Stimulated activated CD8-positive, alpha-beta memory T cell treated with anti-CD3 and anti-CD28 coated beads, Interleukin-15, amount 100 ng/mL, for 4 hours (primary cell): Measurements from ENCODE around the gene PRRX2.
"Not testable (repeated sequence)": the region's sequence is repeated elsewhere in the genome, so short reads cannot be mapped to it uniquely, and the experiment has no call there.

Experiments
- DNase-seq, 2 donors: peaks; one replicate each; pipeline ENCODE4 v3.0.0-alpha.2; 2020; ENCODE audit warnings: low read depth in 2 of 2

The PRRX2 gene

GRCh38 chr9:129636343-129636742 lies 29.1 kb upstream of the PRRX2 start:
- not testable (repeated sequence) for DNase-seq

GRCh38 chr9:129637102-129637501 lies 28.3 kb upstream of the PRRX2 start:
- DNase-seq = no peak

GRCh38 chr9:129637673-129638439 lies 27.6 kb upstream of the PRRX2 start:
- no peak for DNase-seq

DNA sequence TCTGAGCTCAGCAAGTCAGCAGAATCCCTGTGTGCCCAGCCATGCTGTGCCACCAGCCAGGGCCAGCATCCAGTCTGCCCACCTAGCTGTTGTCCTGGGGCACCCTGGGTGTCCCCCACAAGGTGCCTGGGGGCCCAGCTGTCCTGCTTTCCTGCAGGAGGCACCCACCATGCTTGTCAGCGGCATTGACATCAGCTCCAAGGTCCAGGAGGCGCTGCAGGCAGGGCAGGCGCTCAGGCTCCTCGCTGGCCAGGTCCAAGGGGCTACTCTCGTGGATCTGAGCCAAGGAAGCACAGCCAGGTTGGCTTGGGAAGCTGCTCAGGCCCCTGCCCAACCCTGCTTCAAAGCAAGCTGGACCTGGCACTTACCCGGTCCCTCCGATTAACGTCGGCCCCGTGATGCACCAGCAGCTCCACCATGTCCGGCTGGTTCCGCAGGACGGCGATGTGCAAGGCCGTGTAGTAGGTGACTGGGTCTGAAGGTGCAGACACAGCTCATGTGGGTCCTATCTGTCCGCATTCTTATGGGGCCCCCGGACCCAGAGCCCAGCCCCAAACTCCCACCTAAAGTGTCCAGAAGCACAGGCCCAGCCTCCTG lies 26.3 kb upstream of the PRRX2 start:
- DNase-seq = no peak

GRCh38 chr9:129639756-129640085 lies 25.7 kb upstream of the PRRX2 start:
- DNase-seq = no peak

DNA sequence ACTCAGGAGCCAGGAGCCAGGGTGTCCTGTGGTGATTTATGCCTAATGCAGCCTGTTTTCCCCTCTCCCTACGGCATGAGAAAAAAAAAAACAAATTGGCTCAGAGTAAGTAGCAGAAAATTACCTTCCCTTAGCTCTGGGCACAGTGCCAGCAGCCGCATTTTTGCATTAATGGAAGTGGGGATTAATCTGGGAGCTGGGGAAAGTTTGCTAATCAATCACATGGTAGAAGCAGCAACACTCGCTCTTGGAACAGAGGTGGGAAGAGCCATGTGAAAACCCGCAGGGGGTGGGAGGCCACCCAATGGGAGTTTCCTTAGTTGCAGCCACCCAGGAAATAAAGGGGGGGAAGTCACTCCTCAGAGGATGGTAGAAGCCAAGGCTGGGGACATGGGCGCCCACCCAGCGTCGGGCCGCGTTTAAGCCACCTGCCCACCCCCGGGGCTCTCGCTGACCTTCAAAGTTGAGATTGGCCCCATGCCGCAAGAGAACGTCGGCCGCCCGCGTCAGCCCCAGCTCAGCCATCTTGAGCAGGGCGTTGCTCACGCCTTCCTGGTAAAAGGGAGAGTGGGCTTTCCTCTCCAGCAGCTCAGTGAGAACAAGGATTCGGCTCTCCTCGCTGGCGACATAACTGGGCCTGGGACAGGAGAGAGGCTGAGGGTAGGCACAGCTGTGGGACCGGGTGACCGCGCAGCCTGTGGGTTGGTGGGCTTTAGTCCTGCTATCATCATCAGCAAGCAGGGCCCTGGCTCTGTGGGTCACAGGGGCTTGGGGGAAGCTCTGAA lies 25.2 kb upstream of the PRRX2 start:
- no peak for DNase-seq

GRCh38 chr9:129640871-129641749 lies 24.3 kb upstream of the PRRX2 start:
- no peak for DNase-seq

DNA sequence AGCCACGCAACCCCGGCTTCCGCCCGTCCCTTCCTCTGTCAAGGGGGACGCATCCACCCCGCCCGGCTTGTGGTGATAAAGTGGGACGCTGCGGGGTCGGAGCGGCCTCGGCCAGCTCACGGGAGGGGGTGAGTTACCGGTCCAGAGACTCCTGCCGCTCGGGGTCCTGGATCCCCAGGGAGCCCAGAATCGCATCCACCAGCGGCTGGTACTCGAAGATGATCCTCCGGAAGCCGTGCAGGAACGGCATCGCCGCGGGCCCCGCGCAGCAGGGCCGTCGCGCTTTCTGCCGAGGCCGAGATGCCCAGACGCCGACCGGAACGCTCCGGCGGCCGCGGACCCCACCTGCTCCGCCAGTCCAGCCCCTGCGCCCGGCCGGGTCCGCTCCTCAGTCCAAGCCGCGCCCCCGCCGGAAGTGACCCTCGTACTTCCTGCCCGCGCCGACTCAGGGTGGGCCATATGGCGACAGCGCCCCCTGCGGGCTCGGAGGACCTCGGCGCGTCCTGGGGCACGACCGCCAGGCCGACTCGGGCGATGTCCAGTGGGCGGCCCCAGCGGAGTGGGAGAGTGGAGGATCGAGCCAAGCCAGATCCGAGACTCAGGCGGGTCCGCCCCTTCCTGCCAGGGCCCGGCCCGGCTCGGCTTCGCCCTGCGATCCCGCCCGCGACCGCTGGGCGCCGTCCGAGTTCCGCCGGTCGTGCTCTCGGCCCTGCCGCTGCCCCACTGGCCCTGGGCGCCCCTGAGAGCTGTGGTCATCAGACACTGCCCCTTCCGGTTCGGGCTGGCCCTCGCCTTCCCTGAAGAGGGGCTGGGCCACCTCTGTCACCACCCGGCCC lies 23.5 kb upstream of the PRRX2 start, which contains the start of gene ASB6:
TSS of gene ASB6 (minus strand) at position 402 of the 836 bp plus-strand sequence. CDS start at position 250, 152 bp downstream.
- DNase-seq = peak; percentile 77 to 85

DNA sequence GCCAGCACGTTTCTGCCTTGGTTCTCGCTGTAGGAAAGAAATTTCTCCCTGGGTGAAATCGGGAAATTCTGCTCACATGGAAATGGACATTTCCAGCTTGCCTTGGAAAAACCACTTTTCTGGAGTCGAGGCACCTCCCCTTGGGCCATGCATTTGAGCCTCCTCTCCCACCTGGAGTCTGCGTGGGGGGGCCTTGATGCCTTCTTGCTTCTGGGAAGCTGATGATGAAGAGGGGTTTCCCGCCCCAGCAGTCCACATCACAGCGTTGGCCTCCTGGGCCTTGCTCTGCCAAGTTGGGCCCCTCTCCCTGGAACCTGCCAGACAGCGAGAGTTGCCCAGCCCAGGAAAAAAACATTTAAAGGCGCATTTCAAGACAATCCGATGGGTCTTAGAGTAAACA lies 21.7 kb upstream of the PRRX2 start:
- DNase-seq = no peak

DNA sequence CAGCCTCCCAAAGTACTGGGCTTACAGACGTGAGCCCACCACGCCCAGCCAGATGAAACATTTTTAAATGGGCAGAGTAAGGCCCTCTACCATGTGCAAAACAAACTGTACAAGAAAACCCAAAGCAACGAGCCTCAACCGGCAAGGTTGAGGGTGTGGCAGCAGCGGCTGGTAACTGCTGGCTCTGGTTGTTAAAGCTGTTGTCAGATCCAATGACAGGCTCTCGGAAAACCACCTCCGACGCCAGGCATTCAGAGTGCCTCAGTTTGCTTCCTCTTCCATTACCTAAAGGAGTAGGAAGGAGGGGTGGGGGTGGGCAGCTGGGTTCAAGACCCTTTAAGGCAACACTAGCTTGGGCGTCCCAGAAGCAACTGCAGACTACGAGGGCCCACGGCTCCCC lies 21.1 kb upstream of the PRRX2 start:
- no peak for DNase-seq

- DNase-seq = no peak
Measured at GRCh38 chr9:129644902-129645301, 20.5 kb upstream of the PRRX2 start.

GRCh38 chr9:129646252-129646651 lies 19.2 kb upstream of the PRRX2 start:
- no peak for DNase-seq

- DNase-seq = no peak
Measured at GRCh38 chr9:129646654-129647053, 18.8 kb upstream of the PRRX2 start.

DNA sequence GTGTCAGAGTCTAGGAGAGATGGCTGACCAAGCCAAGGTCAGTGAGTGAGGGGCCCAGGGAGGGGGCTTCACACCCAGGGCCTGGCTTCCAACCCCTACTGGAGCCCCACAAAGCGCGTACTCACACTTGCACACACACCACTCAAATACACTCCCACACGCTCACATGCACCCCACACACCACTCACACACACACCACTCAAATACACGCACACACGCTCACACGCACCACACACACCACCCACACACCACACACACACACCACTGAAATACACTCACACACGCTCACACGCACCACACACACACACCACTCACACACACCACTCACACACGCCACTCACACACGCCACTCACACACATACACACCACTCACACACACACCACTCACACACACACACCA lies 17.8 kb upstream of the PRRX2 start:
- DNase-seq = no peak

- DNase-seq = no peak
Measured at GRCh38 chr9:129648092-129648763, 17.2 kb upstream of the PRRX2 start.

DNA sequence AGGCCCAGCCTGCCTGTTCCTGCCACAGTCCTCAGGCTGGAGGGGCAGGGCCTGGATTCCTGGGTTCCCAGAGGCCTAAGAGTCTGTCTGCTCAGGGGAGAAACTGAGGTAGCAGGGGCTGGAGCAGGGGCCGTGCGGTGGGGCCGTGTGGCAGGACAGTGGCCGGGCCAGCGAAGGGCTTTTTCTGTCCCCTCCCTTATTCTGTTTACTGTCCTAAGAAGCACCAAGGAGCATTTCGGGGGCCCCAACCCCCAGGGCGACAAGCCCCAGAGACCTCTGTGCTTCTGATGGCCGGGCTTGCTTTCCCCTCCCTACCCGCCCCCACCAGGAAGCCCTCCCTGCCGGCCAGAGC lies 16.7 kb upstream of the PRRX2 start:
- DNase-seq = no peak

DNA sequence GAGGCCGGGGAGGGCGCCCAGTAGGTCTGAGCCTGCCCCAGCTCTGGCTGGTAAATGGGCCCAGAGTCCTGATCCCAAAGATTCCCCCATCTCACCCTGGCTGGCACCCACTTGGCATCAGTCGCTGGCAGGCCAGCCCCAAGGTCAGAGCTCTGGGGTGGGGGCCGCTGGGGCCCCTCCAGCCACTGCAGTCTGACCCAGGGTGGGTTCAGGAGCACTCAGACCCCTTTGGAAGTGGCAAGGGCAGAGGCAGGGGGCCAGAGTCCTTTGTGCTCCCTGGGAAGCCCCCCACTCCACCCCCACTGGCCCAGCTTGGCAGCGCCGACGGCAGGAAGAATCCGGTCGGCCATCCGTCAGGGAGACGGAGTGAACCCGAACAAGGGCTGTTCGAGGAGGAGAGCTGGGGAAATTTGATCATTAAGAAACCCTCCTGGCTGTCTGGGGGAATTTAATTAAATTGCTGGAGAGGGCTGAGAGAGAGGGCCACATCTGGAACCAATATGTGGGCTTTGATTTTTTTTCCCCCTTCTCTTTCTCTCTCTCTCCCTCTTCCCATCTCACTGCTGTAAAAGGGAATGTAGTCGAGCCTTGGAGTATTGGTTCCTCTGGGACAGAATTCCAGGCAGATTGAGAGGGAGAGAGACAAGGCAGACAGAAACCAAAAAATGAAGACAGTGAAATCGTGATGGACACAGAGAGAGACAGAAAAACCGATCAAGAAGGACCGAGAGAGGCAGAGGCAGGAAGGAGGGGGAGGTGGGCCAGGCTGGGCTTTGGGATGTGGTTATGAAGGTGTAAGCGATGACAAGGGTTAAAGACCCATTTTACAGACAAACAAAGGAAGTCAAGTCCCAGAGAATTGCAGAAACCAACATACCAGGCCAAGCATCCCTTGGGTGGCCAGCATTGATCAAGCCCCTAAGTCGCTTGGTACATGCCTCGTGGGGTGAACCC lies 15.4 kb upstream of the PRRX2 start:
- DNase-seq = no peak

DNA sequence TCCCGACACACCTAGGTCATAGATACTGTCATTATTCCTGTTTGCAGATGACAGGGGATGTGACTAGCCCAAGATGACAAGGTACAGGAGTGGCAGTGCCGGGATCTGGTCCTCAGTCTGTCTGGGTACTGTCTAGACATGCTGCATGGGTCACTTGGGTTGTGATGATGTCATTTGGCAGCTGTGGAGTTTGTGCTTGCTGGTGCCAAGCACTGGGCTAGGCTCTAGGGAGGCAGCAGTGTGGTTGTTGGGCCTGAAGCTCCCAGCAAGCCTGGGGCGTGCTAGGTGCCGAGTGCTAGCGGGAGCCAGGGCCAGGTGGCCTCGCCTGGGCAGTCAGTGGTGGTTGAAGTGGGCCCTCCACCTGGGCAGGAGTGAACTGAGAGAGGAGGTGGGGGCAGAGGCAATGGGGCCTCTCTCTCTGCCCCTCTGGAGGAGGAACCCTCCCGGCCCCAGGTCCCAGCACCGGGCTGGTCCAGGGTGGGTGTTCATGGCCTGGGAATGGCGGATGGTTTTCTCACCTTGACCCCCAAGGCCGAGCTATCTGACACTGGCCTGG lies 14.7 kb upstream of the PRRX2 start:
- DNase-seq = no peak
